Measurements from ENCODE around the gene SCMH1.
"Not testable (repeated sequence)": the region's sequence is repeated elsewhere in the genome, so short reads cannot be mapped to it uniquely, and the experiment has no call there.

The SCMH1 gene

GRCh38 chr1:41158147-41158875 lies 83.8 kb downstream of the SCMH1 start:
- in situ Hi-C loops (cut with MboI; ENCODE audit: low sequenced_read_pairs): no loop called here

DNA sequence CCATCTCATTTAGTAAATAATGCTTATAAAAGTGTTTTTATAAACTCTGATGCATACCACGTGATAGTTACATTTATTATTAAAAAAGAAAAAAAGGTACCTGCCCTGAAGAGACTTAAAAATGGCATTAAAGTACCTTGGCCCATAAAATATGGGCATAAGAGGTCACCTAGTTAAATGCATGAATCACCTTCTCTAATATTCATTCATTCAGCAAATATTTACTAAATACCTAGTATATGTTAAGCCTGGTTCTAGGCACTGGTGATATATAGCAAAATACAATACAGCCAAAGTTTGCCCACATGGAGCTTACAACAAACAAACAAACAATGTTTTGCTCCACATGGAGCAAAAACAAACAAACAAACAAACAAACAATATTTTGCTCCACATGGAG lies 87.0 kb downstream of the SCMH1 start:
- in situ Hi-C loops (cut with MboI; ENCODE audit: low sequenced_read_pairs): no loop called here

DNA sequence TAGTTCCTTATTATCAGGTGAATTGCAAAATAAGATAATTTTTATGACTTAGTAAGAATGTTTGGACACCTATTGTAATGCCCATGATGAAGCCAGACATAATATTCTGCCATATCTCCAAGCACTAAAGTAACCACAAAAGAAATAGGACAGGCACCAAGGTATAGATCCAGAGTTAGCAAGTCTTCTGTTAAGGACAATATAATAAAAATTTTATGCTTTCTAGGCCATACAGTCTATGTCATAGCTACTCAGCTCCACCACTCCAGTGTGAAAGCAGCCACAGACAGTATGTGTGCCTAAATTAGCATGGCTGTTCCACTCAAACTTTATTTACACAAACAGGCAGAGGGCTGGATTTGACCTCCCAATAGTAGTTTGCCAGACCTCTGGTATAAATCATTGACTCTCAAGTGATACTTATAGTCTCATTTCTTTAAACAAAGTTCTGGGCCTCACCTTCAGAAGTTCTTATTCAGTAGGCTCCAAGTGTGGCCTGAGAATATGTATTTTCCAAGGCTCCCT lies 88.3 kb downstream of the SCMH1 start:
- in situ Hi-C loops (cut with MboI; ENCODE audit: low sequenced_read_pairs): no loop called here

- in situ Hi-C loops (cut with MboI; ENCODE audit: low sequenced_read_pairs): no loop called here
These were observed 89.5 kb downstream of the SCMH1 start for GRCh38 chr1:41152622-41153044.

DNA sequence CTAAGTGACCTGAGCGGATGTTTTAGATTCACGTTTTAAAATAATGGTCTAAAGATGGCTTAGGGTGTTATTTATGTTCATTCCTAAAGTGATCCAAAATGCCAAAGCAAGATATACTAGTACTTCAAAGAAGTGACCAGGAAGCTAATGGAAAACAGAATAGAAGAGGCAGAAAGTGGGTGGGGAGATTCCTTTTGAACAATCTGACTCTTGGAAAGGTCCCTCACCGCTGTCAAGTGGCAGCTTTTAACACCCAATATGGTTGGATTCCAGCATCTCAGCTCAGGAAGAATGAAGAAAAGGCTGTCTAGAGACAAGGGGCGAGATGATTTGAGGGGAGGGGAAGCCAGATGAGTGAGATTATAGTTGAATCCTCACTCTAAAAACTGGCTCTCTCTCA lies 90.3 kb downstream of the SCMH1 start:
- in situ Hi-C loops (cut with MboI; ENCODE audit: low sequenced_read_pairs): no loop called here

DNA sequence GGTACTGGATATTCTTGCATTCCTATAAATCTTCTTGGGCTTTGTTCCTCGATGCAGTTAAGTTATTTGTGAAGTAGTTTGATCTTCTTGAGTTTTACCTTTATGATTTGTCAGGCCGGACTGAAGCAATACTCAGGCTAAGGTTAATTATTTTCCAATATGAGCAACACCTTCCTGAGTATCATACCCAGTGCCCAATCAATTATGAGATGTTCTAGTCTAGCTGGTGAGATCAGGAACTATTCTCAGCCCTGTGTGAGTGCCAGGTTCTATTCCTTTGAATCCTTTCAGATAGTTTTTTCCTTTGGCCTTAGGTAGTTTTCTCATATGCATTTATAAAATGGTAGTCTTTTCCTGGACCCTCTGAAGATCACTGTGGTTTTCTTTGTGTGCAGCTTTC lies 92.5 kb downstream of the SCMH1 start:
- in situ Hi-C loops (cut with MboI; ENCODE audit: low sequenced_read_pairs): no loop called here

GRCh38 chr1:41144285-41144684 lies 97.8 kb downstream of the SCMH1 start:
- in situ Hi-C loops (cut with MboI; ENCODE audit: low sequenced_read_pairs): no loop called here

- in situ Hi-C loops (cut with MboI; ENCODE audit: low sequenced_read_pairs): no loop called here
These were observed 103.6 kb downstream of the SCMH1 start for GRCh38 chr1:41138549-41138948.

DNA sequence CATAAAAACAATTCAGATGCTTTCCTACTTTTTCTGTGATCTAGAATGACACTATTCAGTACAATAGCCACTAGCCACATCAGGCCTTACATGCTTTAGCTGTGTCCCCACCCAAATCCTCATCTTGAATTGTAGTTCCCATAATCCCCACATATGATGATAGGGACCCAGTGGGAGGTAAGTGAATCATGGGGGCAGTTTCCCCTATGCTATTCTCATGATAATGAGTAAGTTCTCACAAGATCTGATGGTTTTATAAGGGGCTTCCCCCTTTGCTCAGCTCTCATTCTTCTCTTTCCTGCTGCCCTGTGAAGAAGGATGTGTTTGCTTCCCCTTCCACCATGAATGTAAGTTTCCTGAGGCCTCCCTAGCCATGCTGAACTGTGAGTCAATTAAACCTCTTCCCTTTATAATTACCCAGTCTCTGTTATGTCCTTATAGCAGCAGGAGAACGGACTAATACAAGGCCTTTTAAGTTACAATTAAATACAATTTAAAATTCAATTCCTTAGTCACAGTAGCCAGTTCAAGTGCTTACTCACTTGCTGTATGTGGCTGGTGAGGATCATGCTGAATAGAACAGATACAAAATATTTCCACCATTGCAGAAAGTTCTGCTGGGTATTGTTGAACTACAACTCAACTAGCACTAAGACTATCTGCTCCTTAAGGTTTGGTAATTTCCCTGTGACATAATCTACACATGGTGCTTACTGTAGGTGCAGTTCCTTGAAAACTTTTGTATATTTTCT lies 106.7 kb downstream of the SCMH1 start:
- in situ Hi-C loops (cut with MboI; ENCODE audit: low sequenced_read_pairs): no loop called here

DNA sequence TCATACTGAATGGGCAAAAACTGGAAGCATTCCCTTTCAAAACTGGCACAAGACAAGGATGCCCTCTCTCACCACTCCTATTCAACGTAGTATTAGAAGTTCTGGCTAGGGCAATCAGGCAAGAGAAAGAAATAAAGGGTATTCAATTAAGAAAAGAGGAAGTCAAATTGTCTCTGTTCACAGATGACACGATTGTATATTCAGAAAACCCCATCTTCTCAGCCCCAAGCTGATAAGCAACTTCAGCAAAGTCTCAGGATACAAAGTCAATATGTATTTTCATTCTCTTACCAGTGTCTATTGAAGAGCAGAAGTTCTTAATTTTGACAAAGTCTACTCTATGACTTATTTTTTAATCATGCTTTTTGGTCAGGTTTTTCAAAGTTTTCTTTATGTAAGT lies 107.8 kb downstream of the SCMH1 start:
- in situ Hi-C loops (cut with MboI; ENCODE audit: low sequenced_read_pairs): not testable (repeated sequence)

- in situ Hi-C loops (cut with MboI; ENCODE audit: low sequenced_read_pairs): no loop called here
These were observed 119.1 kb downstream of the SCMH1 start for GRCh38 chr1:41122851-41123518.

DNA sequence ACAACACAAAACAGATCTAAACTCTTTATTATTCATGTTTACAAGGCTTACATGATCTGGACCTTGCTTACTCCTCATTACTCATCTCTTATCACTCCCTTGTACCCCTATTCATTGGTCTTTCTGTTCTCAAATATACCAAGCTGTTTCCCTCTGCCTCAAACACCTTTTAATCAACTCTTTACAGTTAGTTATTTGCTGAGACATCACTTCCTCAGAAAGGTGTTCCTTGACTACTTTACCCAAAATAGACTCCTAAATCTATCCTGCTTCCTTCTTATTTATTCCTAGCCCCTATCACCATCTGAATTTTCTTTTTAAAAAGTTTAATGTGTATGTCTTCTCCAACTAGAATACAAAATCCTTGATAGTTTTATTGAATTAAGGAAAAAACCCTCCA lies 120.0 kb downstream of the SCMH1 start:
- in situ Hi-C loops (cut with MboI; ENCODE audit: low sequenced_read_pairs): no loop called here

GRCh38 chr1:41118645-41119044 lies 123.5 kb downstream of the SCMH1 start:
- in situ Hi-C loops (cut with MboI; ENCODE audit: low sequenced_read_pairs): no loop called here

DNA sequence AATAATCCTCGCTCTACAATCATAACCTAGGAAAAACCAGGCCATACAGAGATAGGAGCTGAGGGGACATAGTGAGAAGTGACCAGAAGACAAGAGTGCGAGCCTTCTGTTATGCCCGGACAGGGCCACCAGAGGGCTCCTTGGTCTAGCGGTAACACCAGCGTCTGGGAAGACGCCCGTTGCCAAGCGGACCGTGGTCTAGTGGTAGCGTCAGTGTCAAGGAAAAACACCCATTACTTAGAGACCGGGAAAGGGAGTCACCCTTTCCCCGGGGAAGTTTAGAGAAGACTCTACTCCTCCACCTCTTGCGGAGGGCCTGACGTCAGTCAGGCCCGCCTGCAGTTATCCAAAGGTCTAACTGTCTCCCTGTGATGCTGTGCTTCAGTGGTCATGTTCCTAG lies 124.9 kb downstream of the SCMH1 start:
- in situ Hi-C loops (cut with MboI; ENCODE audit: low sequenced_read_pairs): not testable (repeated sequence)

- in situ Hi-C loops (cut with MboI; ENCODE audit: low sequenced_read_pairs): no loop called here
These were observed 131.4 kb downstream of the SCMH1 start for GRCh38 chr1:41110736-41111135.

DNA sequence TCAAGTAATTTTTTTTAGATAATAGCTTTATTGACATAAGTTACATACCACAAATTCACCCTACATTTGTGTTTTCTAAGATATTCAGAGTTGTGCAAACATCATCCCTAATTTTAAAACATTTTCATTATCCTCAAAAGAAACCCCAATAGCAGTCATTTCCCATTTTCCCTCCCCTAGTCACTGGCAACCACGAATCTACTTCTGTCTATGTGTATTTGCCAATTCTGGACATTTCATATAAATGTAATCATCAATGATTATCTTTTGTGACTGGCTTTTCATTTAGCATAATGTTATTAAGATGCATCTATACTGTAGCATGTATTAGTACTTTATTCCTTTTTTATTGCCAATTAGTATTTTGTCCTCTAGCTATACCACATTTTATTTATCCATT lies 131.8 kb downstream of the SCMH1 start:
- in situ Hi-C loops (cut with MboI; ENCODE audit: low sequenced_read_pairs): no loop called here

DNA sequence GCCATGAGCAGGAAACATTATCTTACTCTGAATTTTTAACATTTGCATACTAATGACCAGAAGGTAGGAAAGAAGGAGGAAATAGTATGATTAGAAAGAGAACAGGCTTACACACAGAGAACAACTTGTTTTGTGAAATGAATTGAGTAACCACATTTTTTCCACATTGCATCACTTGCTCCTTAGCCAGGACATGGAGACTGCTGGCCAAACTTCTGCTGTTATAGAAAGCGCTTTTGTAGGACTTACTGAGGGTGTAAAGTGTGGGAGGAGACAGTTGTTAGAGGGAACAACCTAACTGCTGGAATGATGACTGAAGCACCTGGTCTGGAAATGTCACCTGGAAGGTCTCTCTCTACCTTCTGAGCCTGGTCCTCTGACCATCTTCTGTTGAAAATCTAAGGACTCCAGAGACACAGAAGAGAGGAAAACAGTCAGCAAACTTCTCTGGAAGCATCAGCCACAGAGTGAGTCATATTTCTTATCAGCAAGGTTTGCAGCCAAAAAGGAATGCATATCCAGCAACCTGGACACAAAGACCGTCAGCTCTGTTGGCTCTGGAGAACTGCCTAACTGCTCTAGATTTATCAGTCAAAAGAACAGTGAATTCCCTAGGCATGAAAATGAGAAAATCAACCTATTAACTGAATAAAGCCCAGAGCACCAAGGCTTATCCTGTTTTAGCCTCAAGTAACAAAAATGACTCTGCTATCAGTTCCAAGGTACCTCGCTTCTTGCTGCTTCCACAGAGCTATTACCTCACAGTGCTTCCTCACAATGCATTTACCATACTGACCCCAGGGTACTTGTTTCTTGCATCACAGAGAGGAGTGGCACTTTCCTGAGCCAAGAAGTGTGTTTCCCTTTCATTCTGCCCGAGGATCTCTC lies 132.6 kb downstream of the SCMH1 start:
- in situ Hi-C loops (cut with MboI; ENCODE audit: low sequenced_read_pairs): no loop called here

DNA sequence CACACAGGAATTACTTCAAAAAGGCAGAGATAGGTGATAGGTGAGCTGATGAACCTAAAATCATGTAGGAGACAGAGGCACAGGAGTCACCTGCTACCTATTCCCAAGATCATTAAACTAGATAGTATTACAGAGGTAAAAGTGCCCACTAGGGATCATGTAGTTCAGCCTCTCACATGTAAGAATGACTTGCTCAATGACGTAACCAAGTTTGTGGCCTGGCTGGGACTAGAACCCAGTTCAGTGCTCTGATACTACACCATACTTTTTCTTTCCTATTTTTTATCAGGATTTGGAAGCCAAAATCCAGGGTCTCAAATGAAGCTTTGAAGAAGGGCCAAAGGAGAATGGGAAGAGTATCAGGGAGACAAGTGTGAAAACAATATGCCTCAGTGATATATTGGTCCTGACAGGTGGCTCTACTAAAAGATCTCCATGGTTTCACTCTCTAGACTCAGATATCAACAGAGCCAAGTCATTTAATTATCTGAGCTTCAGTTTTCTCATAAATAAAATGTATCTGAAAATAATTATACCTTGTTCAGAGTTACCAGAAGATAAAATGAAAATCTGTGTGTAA lies 133.3 kb downstream of the SCMH1 start:
- in situ Hi-C loops (cut with MboI; ENCODE audit: low sequenced_read_pairs): no loop called here

- in situ Hi-C loops (cut with MboI; ENCODE audit: low sequenced_read_pairs): no loop called here
These were observed 138.3 kb downstream of the SCMH1 start for GRCh38 chr1:41103766-41104165.

DNA sequence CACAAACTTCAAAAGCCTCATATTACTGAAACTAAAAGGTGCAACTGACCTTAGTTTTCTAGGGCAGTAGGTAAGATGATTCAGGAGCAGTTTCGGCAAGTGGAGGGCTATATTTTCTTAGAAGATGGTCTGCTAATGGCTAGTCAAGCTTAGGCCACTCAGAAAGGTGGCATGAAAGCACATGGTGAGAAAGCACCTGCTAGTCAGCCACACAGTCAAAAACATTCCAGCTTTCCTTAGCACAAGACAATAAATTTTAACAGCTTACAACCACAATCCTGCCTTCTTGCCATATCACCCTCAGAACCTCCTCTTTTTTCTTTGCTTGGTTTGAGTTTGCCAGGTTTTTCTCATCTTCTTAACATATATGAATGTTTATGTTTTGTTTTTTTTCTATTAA lies 139.5 kb downstream of the SCMH1 start:
- in situ Hi-C loops (cut with MboI; ENCODE audit: low sequenced_read_pairs): no loop called here

Data from hTERT RPE-1 (cell line).